ELR (cell line): ENCODE results near the gene ZNF708.
A peak's percentile ranks its signal among the peaks of the same experiment; 100 is the strongest.
"Not testable (repeated sequence)": the region's sequence is repeated elsewhere in the genome, so short reads cannot be mapped to it uniquely, and the experiment has no call there.

Source experiments
- DNase-seq: peaks from one replicate; pipeline ENCODE4 v3.0.0-alpha.2; 2015; ENCODE audit warnings: low read depth

Gene ZNF708

GRCh38 chr19:21260164-21260847 lies 68.9 kb downstream of the ZNF708 start:
- DNase-seq = no peak

GRCh38 chr19:21259421-21260124 lies 69.6 kb downstream of the ZNF708 start:
- not testable (repeated sequence) for DNase-seq

GRCh38 chr19:21256722-21257121 lies 72.5 kb downstream of the ZNF708 start:
- peak; percentile 46 for DNase-seq
